B cell (primary cell): ENCODE measurements around the gene HHIPL1.

Experiments
- EZH2 ChIP-seq: IDR thresholded peaks from 2 replicates; pipeline ENCODE4 v1.6.1; 2012; ENCODE audit warnings: borderline replicate concordance, low read depth, mild to moderate bottlenecking, moderate library complexity, low read length; ENCODE audit not compliant: insufficient read depth, poor library complexity, severe bottlenecking
- TF ChIP-seq, protein P1 (sequence below): fragments of 200-600 bp; IDR thresholded peaks from one replicate; pipeline ENCODE4 v1.8.0; 2022; ENCODE audit warnings: antibody characterized with exemption, mild to moderate bottlenecking

GRCh38 chr14:99624024-99624423 lies 20.9 kb upstream of the HHIPL1 start:
- TF ChIP-seq, protein P1, sequence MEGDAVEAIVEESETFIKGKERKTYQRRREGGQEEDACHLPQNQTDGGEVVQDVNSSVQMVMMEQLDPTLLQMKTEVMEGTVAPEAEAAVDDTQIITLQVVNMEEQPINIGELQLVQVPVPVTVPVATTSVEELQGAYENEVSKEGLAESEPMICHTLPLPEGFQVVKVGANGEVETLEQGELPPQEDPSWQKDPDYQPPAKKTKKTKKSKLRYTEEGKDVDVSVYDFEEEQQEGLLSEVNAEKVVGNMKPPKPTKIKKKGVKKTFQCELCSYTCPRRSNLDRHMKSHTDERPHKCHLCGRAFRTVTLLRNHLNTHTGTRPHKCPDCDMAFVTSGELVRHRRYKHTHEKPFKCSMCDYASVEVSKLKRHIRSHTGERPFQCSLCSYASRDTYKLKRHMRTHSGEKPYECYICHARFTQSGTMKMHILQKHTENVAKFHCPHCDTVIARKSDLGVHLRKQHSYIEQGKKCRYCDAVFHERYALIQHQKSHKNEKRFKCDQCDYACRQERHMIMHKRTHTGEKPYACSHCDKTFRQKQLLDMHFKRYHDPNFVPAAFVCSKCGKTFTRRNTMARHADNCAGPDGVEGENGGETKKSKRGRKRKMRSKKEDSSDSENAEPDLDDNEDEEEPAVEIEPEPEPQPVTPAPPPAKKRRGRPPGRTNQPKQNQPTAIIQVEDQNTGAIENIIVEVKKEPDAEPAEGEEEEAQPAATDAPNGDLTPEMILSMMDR = no peak
- TF ChIP-seq EZH2 = no peak
